GM18907 (cell line): ENCODE data around the gene ITIH3.

Source experiments
- ATAC-seq: cut with Tn5 transposase; IDR thresholded peaks from one replicate; pipeline ENCODE4 v1.9.1; 2021; ENCODE audit warnings: mild to moderate bottlenecking, moderate library complexity; ENCODE audit not compliant: unreplicated experiment

ITIH3 gene

GRCh38 chr3:52779011-52779836 lies 15.4 kb upstream of the ITIH3 start:
- ATAC-seq, result peak; percentile 64

- no peak for ATAC-seq
Measured at GRCh38 chr3:52779837-52780585, 14.6 kb upstream of the ITIH3 start.

- ATAC-seq, result no peak
Measured at GRCh38 chr3:52781741-52782140, 12.9 kb upstream of the ITIH3 start.

- ATAC-seq, result no peak
Measured at GRCh38 chr3:52782412-52783210, 12.0 kb upstream of the ITIH3 start.

GRCh38 chr3:52783211-52783555 lies 11.4 kb upstream of the ITIH3 start:
- no peak for ATAC-seq

- ATAC-seq, result no peak
Measured at GRCh38 chr3:52784021-52784621, 10.5 kb upstream of the ITIH3 start.

- ATAC-seq, result no peak
Measured at GRCh38 chr3:52784931-52785590, 9.5 kb upstream of the ITIH3 start.

GRCh38 chr3:52786330-52787215 lies 8.0 kb upstream of the ITIH3 start:
- no peak for ATAC-seq

- no peak for ATAC-seq
Measured at GRCh38 chr3:52787246-52787645, 7.3 kb upstream of the ITIH3 start.

GRCh38 chr3:52787672-52788625 lies 6.6 kb upstream of the ITIH3 start:
- no peak for ATAC-seq

GRCh38 chr3:52788890-52789745 lies 5.5 kb upstream of the ITIH3 start:
- no peak for ATAC-seq

GRCh38 chr3:52789746-52790040 lies 4.9 kb upstream of the ITIH3 start:
- no peak for ATAC-seq

- no peak for ATAC-seq
Measured at GRCh38 chr3:52790337-52790736, 4.3 kb upstream of the ITIH3 start.

- no peak for ATAC-seq
Measured at GRCh38 chr3:52790741-52791140, 3.9 kb upstream of the ITIH3 start.

- ATAC-seq, result no peak
Measured at GRCh38 chr3:52791366-52791765, 3.2 kb upstream of the ITIH3 start.

- no peak for ATAC-seq
Measured at GRCh38 chr3:52791928-52792327, 2.7 kb upstream of the ITIH3 start.

- no peak for ATAC-seq
Measured at GRCh38 chr3:52792413-52792812, 2.2 kb upstream of the ITIH3 start.
